H1 (cell line): ENCODE results near the gene OGFR. TPM values are rescaled to one million over a fixed set of nuclear protein-coding genes. Genes with fewer than 3 reads are reported as not detected.

Experiments used
- CTCF ChIA-PET: fragments of 300-600 bp; sonication (Branson Sonifier 250); formaldehyde crosslinking; loops from one replicate; lab custom pipeline; 2021; ENCODE audit not compliant: partially characterized antibody; lab: Charles Lee
- POLR2A ChIA-PET: fragments of 300-600 bp; sonication (Branson Sonifier 250); formaldehyde crosslinking; loops from one replicate; lab custom pipeline; 2021; ENCODE audit warnings: inconsistent platforms; ENCODE audit not compliant: partially characterized antibody; lab: Charles Lee
- DNase-seq, 2 experiments: peaks; one replicate each; pipeline versions ENCODE4 v3.0.0 to v3.0.0-alpha.2; 2010 to 2022; ENCODE audit warnings: low spot score in 2 of 2, low read depth in 1 of 2, mixed read lengths in 1 of 2
- FAIRE-seq: peaks from 2 replicates; lab custom pipeline; 2011; peaks lifted over from hg19 to GRCh38; lab: Jason Lieb, UNC
- H2AFZ ChIP-seq: 2 replicates; pipeline ENCODE4 v1.8.1; 2012; ENCODE audit warnings: low read length, inconsistent platforms
- H2AK5ac ChIP-seq: 2 replicates; pipeline ENCODE4 v1.6.1; 2013; ENCODE audit warnings: low read depth, low read length
- H2BK120ac ChIP-seq: replicated peaks from 2 replicates; pipeline ENCODE3; 2013; ENCODE audit warnings: low read depth, low read length, inconsistent platforms
- H2BK12ac ChIP-seq: 2 replicates; pipeline ENCODE4 v1.6.1; 2013; ENCODE audit warnings: low read depth, low read length
- H2BK15ac ChIP-seq: 2 replicates; pipeline ENCODE4 v1.6.1; 2013; ENCODE audit warnings: low read length
- H2BK20ac ChIP-seq: 2 replicates; pipeline ENCODE4 v1.6.1; 2013; ENCODE audit warnings: low read length
- H2BK5ac ChIP-seq: 2 replicates; pipeline ENCODE4 v1.6.1; 2013; ENCODE audit warnings: low read depth, low read length
- H3K14ac ChIP-seq: 2 replicates; pipeline ENCODE4 v1.6.1; 2013; ENCODE audit warnings: inconsistent platforms; ENCODE audit not compliant: insufficient read length
- H3K18ac ChIP-seq: 2 replicates; pipeline ENCODE4 v1.6.1; 2013; ENCODE audit warnings: low read length; ENCODE audit errors: extremely low read depth
- H3K23ac ChIP-seq: 2 replicates; pipeline ENCODE4 v1.6.1; 2013; ENCODE audit warnings: inconsistent platforms; ENCODE audit not compliant: insufficient read length
- H3K23me2 ChIP-seq: 2 replicates; pipeline ENCODE4 v1.6.1; 2013; ENCODE audit warnings: low read depth, low read length
- H3K27ac ChIP-seq: 2 replicates; pipeline ENCODE4 v1.6.1; 2011; ENCODE audit warnings: low read depth, low read length, inconsistent platforms
- H3K27me3 ChIP-seq, 4 experiments: replicated peaks in 1 of 4; 1 replicate in 1 of 4; 2 replicates in 3 of 4; pipeline versions ENCODE4 v1.6.1 to v1.8.1; 2011 to 2013; ENCODE audit warnings: low read length in 3 of 4, mild to moderate bottlenecking in 3 of 4, inconsistent platforms in 2 of 4, mixed read lengths in 2 of 4, moderate library complexity in 1 of 4; ENCODE audit not compliant: control insufficient read depth in 3 of 4, insufficient read depth in 3 of 4; ENCODE audit errors: extremely low read depth in 1 of 4
- H3K36me3 ChIP-seq, 4 experiments: 2 replicates each; pipeline versions ENCODE4 v1.6.1 to v1.8.1; 2011 to 2013; ENCODE audit warnings: mild to moderate bottlenecking in 4 of 4, low read length in 3 of 4, moderate library complexity in 2 of 4, control low read depth in 1 of 4, inconsistent platforms in 1 of 4; ENCODE audit not compliant: insufficient read depth in 4 of 4, control insufficient read depth in 2 of 4
- H3K4ac ChIP-seq: replicated peaks from 2 replicates; pipeline ENCODE3; 2013; ENCODE audit warnings: low read length, low read depth, mixed read lengths, inconsistent platforms; ENCODE audit not compliant: insufficient read length
- H3K4me1 ChIP-seq, 4 experiments: replicated peaks in 1 of 4; 1 replicate in 1 of 4; 2 replicates in 3 of 4; pipeline versions ENCODE4 v1.6.1 to v1.8.1; 2011 to 2013; ENCODE audit warnings: low read length in 3 of 4, inconsistent platforms in 2 of 4, mixed read lengths in 1 of 4; ENCODE audit not compliant: insufficient read depth in 4 of 4, control insufficient read depth in 3 of 4
- H3K4me2 ChIP-seq, 2 experiments: 2 replicates each; pipeline versions ENCODE4 v1.6.1 to v1.8.1; 2011 to 2013; ENCODE audit warnings: low read depth in 2 of 2, low read length in 2 of 2, control low read depth in 1 of 2, inconsistent platforms in 1 of 2, mild to moderate bottlenecking in 1 of 2; ENCODE audit not compliant: insufficient read depth in 1 of 2
- H3K4me3 ChIP-seq, 4 experiments: fragments of 200-600, 300-600 bp in 1 of 4; sonication (generic), shearing (Covaris generic), sonication (Bioruptor Twin) in 1 of 4; 2 replicates each; pipeline versions ENCODE4 v1.5.1 to v1.8.1; 2011 to 2016; ENCODE audit warnings: low read length in 4 of 4, low read depth in 3 of 4, control low read depth in 2 of 4, inconsistent platforms in 2 of 4, mild to moderate bottlenecking in 2 of 4, mixed read lengths in 1 of 4, moderate library complexity in 1 of 4; ENCODE audit not compliant: insufficient read depth in 2 of 4; ENCODE audit errors: extremely low read depth in 1 of 4
- H3K56ac ChIP-seq: replicated peaks from 2 replicates; pipeline ENCODE3; 2013; ENCODE audit warnings: low read depth, mild to moderate bottlenecking, mixed read lengths, low read length, inconsistent platforms; ENCODE audit not compliant: insufficient read length
- H3K79me1 ChIP-seq: 2 replicates; pipeline ENCODE4 v1.6.1; 2013; ENCODE audit warnings: low read depth, low read length, control low read depth
- H3K79me2 ChIP-seq, 2 experiments: 2 replicates each; pipeline versions ENCODE4 v1.6.1 to v1.8.1; 2012 to 2013; ENCODE audit warnings: low read length in 2 of 2, mild to moderate bottlenecking in 2 of 2, inconsistent platforms in 1 of 2; ENCODE audit not compliant: insufficient read depth in 2 of 2, control insufficient read depth in 1 of 2
- H3K9ac ChIP-seq, 4 experiments: replicated peaks in 1 of 4; 1 replicate in 1 of 4; 2 replicates in 3 of 4; pipeline versions ENCODE4 v1.6.1 to v1.8.1; 2011 to 2013; ENCODE audit warnings: low read depth in 3 of 4, low read length in 3 of 4, control low read depth in 2 of 4, mild to moderate bottlenecking in 2 of 4, moderate library complexity in 2 of 4, inconsistent platforms in 1 of 4; ENCODE audit errors: extremely low read depth in 1 of 4
- H3K9me3 ChIP-seq, 2 experiments: 2 replicates each; pipeline versions ENCODE4 v1.6.1 to v1.8.1; 2012 to 2013; ENCODE audit warnings: mild to moderate bottlenecking in 2 of 2, moderate library complexity in 2 of 2, control low read depth in 1 of 2, inconsistent platforms in 1 of 2, low read depth in 1 of 2, low read length in 1 of 2, mixed read lengths in 1 of 2; ENCODE audit not compliant: insufficient read depth in 2 of 2
- H4K20me1 ChIP-seq, 2 experiments: replicated peaks in 1 of 2; 2 replicates each; pipeline versions ENCODE3 to v1.8.1; 2011 to 2013; ENCODE audit warnings: inconsistent platforms in 2 of 2, low read length in 2 of 2, mild to moderate bottlenecking in 1 of 2; ENCODE audit not compliant: insufficient read depth in 2 of 2, control insufficient read depth in 1 of 2
- H4K5ac ChIP-seq: 2 replicates; pipeline ENCODE4 v1.6.1; 2013; ENCODE audit warnings: low read length, low read depth, mixed read lengths, inconsistent platforms; ENCODE audit not compliant: insufficient read length
- H4K8ac ChIP-seq: 2 replicates; pipeline ENCODE4 v1.8.0; 2013; ENCODE audit warnings: mild to moderate bottlenecking, moderate library complexity, low read length, inconsistent platforms; ENCODE audit not compliant: insufficient read depth; ENCODE audit errors: extremely low read depth
- H4K91ac ChIP-seq: replicated peaks from 2 replicates; pipeline ENCODE3; 2013; ENCODE audit warnings: low read length, mixed read lengths, inconsistent platforms; ENCODE audit not compliant: insufficient read length
- JUN ChIP-seq: IDR thresholded peaks from 2 replicates; pipeline ENCODE4 v1.6.1; 2011; ENCODE audit warnings: low read depth, mild to moderate bottlenecking, improper control_type of control experiment, low read length
- KDM1A ChIP-seq: fragments of 200-600, 300-600 bp; sonication (generic); IDR thresholded peaks from 2 replicates; pipeline ENCODE4 v1.7.1; 2016; ENCODE audit warnings: mild to moderate bottlenecking, low read length, borderline replicate concordance
- TEAD4 ChIP-seq: IDR thresholded peaks from 2 replicates; pipeline ENCODE4 v1.6.1; 2012; ENCODE audit warnings: low read depth, low read length, inconsistent platforms, mixed read lengths
- WGBS, 2 experiments: shearing (Covaris generic) in 1 of 2; methylation state at CpG; one replicate each; pipeline versions ENCODE4 v1.1.6 to v1.1.7; 2013 to 2015; ENCODE audit warnings: low lambda C conversion rate in 2 of 2, mixed read lengths in 2 of 2, inconsistent platforms in 1 of 2, low coverage in 1 of 2, missing lambda C conversion rate in 1 of 2; ENCODE audit not compliant: insufficient replicate concordance in 2 of 2, insufficient coverage in 1 of 2, insufficient read length in 1 of 2; ENCODE audit errors: extremely low coverage in 1 of 2, missing lambda C conversion rate in 1 of 2; 5-methylcytosine and 5-hydroxymethylcytosine counted together
- polyA plus RNA-seq, 7 experiments: library from polyadenylated mRNA; depleted of rRNA in 3 of 7; stranded (reverse) in 5 of 7; unstranded in 2 of 7; fragments of >200 nt in 5 of 7; fragments of 200-250 nt in 2 of 7; gene quantifications; 1 replicate in 5 of 7; 2 replicates in 1 of 7; 4 replicates in 1 of 7; pipeline versions ENCODE4 v1.2.1 to v1.2.3, GENCODE V29; 2011 to 2013; ENCODE audit warnings: missing spikeins in 2 of 7, mixed read lengths in 2 of 7
- total RNA-seq: library from RNA; stranded (reverse); fragmentation: NEBNext Ultra II Directional; extraction: Animal tissue kit (Norgen Biotek cat#: 25700); gene quantifications from 2 replicates; pipeline ENCODE4 v1.2.1, GENCODE V29; 2021

The OGFR gene
- total and polyA plus RNA-seq, 2 of the 8 experiments (the other 6 are each of a cell fraction or from before 2014, with no cell fraction given), result 13.9 to 25.1 TPM

DNA sequence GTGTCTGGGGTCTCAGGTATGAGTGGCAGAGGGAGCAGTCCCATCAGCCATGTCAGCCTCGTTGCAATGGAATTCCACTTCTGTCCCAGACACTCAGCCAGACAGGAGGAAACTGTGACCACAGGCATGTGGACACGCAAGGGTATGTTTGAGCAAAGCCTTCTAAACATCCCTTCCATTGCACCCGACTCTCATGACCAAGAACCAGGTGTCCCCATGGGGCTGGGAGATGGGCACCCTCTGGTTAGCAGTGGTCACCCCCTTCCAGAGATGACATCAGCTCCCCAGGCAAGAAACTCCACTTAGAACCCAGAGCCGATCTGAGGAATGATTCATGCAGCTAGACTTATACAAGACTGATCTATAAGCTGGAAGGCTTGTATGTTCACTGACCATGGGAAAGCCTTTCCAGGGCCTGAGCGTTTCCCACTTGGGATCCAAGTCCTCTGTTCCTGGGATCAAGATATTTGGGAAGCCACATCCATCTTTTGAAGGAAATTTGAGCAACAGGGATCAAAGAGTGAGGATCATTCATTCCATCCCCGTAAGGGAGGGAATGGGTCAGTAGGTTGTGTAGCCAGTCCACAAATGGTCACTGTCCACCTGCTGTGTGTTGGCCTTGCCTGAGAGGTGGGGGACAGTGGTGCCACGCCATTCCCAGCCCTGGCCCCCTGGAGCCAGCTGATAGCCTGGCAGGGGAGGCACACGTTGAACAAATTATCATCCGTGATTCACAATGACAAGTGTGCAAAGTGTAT lies 12.3 kb upstream of the OGFR start:
- no peaks in the 10 kb centered on the region for H3K79me1 ChIP-seq
- H3K4me3 ChIP-seq, result no peak overlapping the region
- no peak overlapping the region for H3K18ac ChIP-seq
- no peak overlapping the region for H2BK5ac ChIP-seq
- peak overlapping the region; percentile 60; the same call in 1 of the 2 replicates for H2BK12ac ChIP-seq
- DNase-seq (no peak), FAIRE-seq (no peak)
- H3K4me2 ChIP-seq, result no peak overlapping the region
- H2AFZ ChIP-seq, result no peak overlapping the region
- no peaks in the 10 kb centered on the region for H3K9me3 ChIP-seq
- H3K9ac ChIP-seq, result no peak overlapping the region
- ChIA-PET POLR2A (interaction anchor here (1.3 to 2.1 kb wide), 2 partner anchors 10 to 123 kb away, joined by 5 read pairs; no protein-coding TSS in a partner anchor), CTCF (interaction anchor here (0.7 to 6.4 kb wide), 54 partner anchors 8 to 369 kb away, joined by 3 to 65 read pairs (median 6); partner anchors contain the start of gene NTSR1)
- no peak overlapping the region for H3K14ac ChIP-seq
- no peak overlapping the region for H2BK120ac ChIP-seq
- 83% methylated on average over 9 of the region's 9 CpGs; no CpG with 5 or more reads in 1 of the 2 experiments for WGBS, 2 experiments
- no peak overlapping the region for H4K91ac ChIP-seq
- H2BK20ac ChIP-seq, result no peak overlapping the region
- peak overlapping the region; percentile 33; the same call in 1 of the 2 replicates for H2AK5ac ChIP-seq
- H3K79me2 ChIP-seq, result no peaks in the 10 kb centered on the region
- H3K27ac ChIP-seq, result no peak overlapping the region
- no peak overlapping the region for H3K23ac ChIP-seq
- H3K27me3 ChIP-seq, result peaks cover 0 to 18% (median 11%) of the 10 kb centered on the region in 4 experiments; a peak in 5 of 7 replicates
- no peak overlapping the region for H4K5ac ChIP-seq
- H3K23me2 ChIP-seq, result peaks cover 7% of the 10 kb centered on the region; the same call in 1 of the 2 replicates
- H2BK15ac ChIP-seq, result peak overlapping the region; percentile 72; the same call in 1 of the 2 replicates
- no peak overlapping the region for H3K56ac ChIP-seq
- peaks cover 0 to 11% (median 6%) of the 10 kb centered on the region in 4 experiments; a peak in 4 of 7 replicates for H3K4me1 ChIP-seq
- no peak overlapping the region for H4K8ac ChIP-seq
- H3K36me3 ChIP-seq, result no peaks in the 10 kb centered on the region
- peaks cover 0 to 2% of the 10 kb centered on the region in 2 experiments for H4K20me1 ChIP-seq
- no peak overlapping the region for H3K4ac ChIP-seq
- TF ChIP-seq TEAD4, result no peak
- TF ChIP-seq JUN, result no peak
- no peak for TF ChIP-seq KDM1A
